Upper lobe of left lung (tissue), 6 donors: ENCODE measurements around the gene TMA7B. TPM values are rescaled to one million over a fixed set of nuclear protein-coding genes. Genes with fewer than 3 reads are reported as not detected.

Experiments
- ATAC-seq, 2 donors: fragments of 200-7000 bp; cut with Tn5 transposase; one replicate each; pipeline ENCODE4 v1.9.1; 2022; ENCODE audit warnings: mild to moderate bottlenecking in 2 of 2, moderate library complexity in 2 of 2; ENCODE audit not compliant: low FRiP score in 2 of 2
- DNase-seq, 2 donors: peaks; one replicate each; pipeline ENCODE4 v3.0.0-alpha.2; 2019 to 2020
- H3K27ac ChIP-seq, 4 donors: fragments of 200-600 bp; sonication (generic); one replicate each; pipeline ENCODE4 v1.5.1; 2016 to 2019
- H3K27me3 ChIP-seq, 4 donors: fragments of 200-600 bp; sonication (generic); one replicate each; pipeline ENCODE4 v1.5.1; 2017 to 2019
- H3K36me3 ChIP-seq, 4 donors: fragments of 200-600 bp; sonication (generic); one replicate each; pipeline ENCODE4 v1.5.1; 2016 to 2019
- H3K4me1 ChIP-seq, 4 donors: fragments of 200-600 bp; sonication (generic); one replicate each; pipeline ENCODE4 v1.5.1; 2018 to 2019
- H3K4me3 ChIP-seq, 4 donors: fragments of 200-600 bp; sonication (generic); one replicate each; pipeline ENCODE4 v1.5.1; 2017 to 2019; ENCODE audit warnings: mild to moderate bottlenecking in 2 of 4, moderate library complexity in 1 of 4
- H3K9me3 ChIP-seq, 4 donors: fragments of 200-600 bp; sonication (generic); one replicate each; pipeline ENCODE4 v1.5.1; 2018 to 2019
- CTCF ChIP-seq, 6 experiments: fragments of 450-650 bp in 4 of 6; fragments of 200-600 bp in 2 of 6; sonication (generic) in 2 of 6; IDR thresholded peaks; one replicate each; pipeline ENCODE4 v1.5.1; 2016 to 2019; ENCODE audit warnings: antibody characterized with exemption in 6 of 6
- EP300 ChIP-seq, 4 donors: sonication (generic); formaldehyde crosslinking; IDR thresholded peaks; one replicate each; pipeline ENCODE4 v1.5.1; 2017; ENCODE audit warnings: antibody characterized with exemption in 4 of 4, control low read depth in 2 of 4
- POLR2A ChIP-seq, 4 donors: fragments of 450-650 bp; IDR thresholded peaks; one replicate each; pipeline ENCODE4 v1.5.1; 2016 to 2017; ENCODE audit warnings: antibody characterized with exemption in 4 of 4, mild to moderate bottlenecking in 2 of 4
- POLR2AphosphoS5 ChIP-seq, 2 donors: sonication (generic); formaldehyde crosslinking; IDR thresholded peaks; one replicate each; pipeline ENCODE4 v1.5.1; 2017; ENCODE audit warnings: antibody characterized with exemption in 2 of 2
- WGBS, 2 donors: methylation state at CpG; one replicate each; pipeline ENCODE4 v1.1.5; 2017 to 2018; 5-methylcytosine and 5-hydroxymethylcytosine counted together
- total RNA-seq, 6 donors: library from RNA; depleted of rRNA in 4 of 6; stranded (reverse); fragments of >200 nt in 4 of 6; gene quantifications; one replicate each; pipeline versions ENCODE4 v1.1.0 to v1.2.1, GENCODE V29; 2016 to 2021
- donor health status: DM: no; HTN: no; CAD: no; lungs with moderate emphysema.
- donor health status: DM: no; HTN: yes; CAD: no; lungs with severe emphysema.

Gene TMA7B
- total RNA-seq: 1 to 10 TPM in 2 of 6 donors, under 1 TPM in 3, not detected in 1; 0.24 to 2.3 (median 0.76) TPM

GRCh38 chr22:39959640-39960447 lies at the start of gene TMA7B:
Gene TMA7B (plus strand): TSS chr22:39960397. CDS start chr22:39964375, 3,978 bp downstream.
- ATAC-seq: peak; percentile 39 to 44
- TF ChIP-seq CTCF (IDR thresholded peaks at IDR 0.05): peak in 2 of 6 experiments; percentile 21 to 36
- TF ChIP-seq POLR2A (IDR thresholded peaks at IDR 0.05): no peak
- DNase-seq: peak; percentile 27 to 57
- H3K4me1 ChIP-seq: peaks cover 0 to 9% (median 8%) of the 10 kb centered on the region in 4 donors
- H3K9me3 ChIP-seq: no peaks in the 10 kb centered on the region
- H3K4me3 ChIP-seq: no peak within 1 kb of the TSS
- no peaks in the 10 kb centered on the region for H3K27me3 ChIP-seq
- no peaks in the 10 kb centered on the region for H3K36me3 ChIP-seq
- WGBS, 2 donors: 73 to 76% methylated on average over 14 of the region's 14 CpGs
- peak within 1 kb of the TSS in 3 of 4 donors; percentile 51 to 73 (median 61) for H3K27ac ChIP-seq

- ATAC-seq: no peak
- peaks cover 0 to 3% (median 0%) of the 10 kb centered on the region in 4 donors for H3K27me3 ChIP-seq
- WGBS, 2 donors: 69 to 73% methylated on average over 9 of the region's 9 CpGs
- no peaks in the 10 kb centered on the region for H3K9me3 ChIP-seq
- H3K36me3 ChIP-seq: no peaks in the 10 kb centered on the region
- H3K4me3 ChIP-seq: no peak overlapping the region
- peaks cover 0 to 6% (median 0%) of the 10 kb centered on the region in 4 donors for H3K4me1 ChIP-seq
- no peak for DNase-seq
- TF ChIP-seq CTCF (IDR thresholded peaks at IDR 0.05) (no peak), POLR2A (IDR thresholded peaks at IDR 0.05) (no peak), POLR2AphosphoS5 (IDR thresholded peaks at IDR 0.05) (no peak), EP300 (IDR thresholded peaks at IDR 0.05) (no peak)
- no peak overlapping the region for H3K27ac ChIP-seq
Measured at GRCh38 chr22:39910876-39911613, 49.2 kb upstream of the TMA7B start.

GRCh38 chr22:39913321-39913720 lies 46.9 kb upstream of the TMA7B start:
- Histone ChIP-seq H3K4me1 (peaks cover 3 to 25% (median 14%) of the 10 kb centered on the region in 4 donors), H3K36me3 (no peaks in the 10 kb centered on the region), H3K27ac (no peak overlapping the region), H3K27me3 (peaks cover 0 to 3% (median 0%) of the 10 kb centered on the region in 4 donors), H3K9me3 (no peaks in the 10 kb centered on the region), H3K4me3 (no peak overlapping the region)
- ATAC-seq: no peak
- DNase-seq: no peak
- 83 to 84% methylated on average over 5 of the region's 5 CpGs for WGBS, 2 donors
- no peak for TF ChIP-seq POLR2A (IDR thresholded peaks at IDR 0.05)
- no peak for TF ChIP-seq POLR2AphosphoS5 (IDR thresholded peaks at IDR 0.05)
- TF ChIP-seq CTCF (IDR thresholded peaks at IDR 0.05): no peak
- TF ChIP-seq EP300 (IDR thresholded peaks at IDR 0.05): no peak

- DNase-seq (no peak), ATAC-seq (no peak)
- 62 to 74% methylated on average over 2 of the region's 2 CpGs for WGBS, 2 donors
- Histone ChIP-seq H3K9me3 (no peaks in the 10 kb centered on the region), H3K4me1 (peaks cover 3 to 27% (median 14%) of the 10 kb centered on the region in 4 donors), H3K4me3 (no peak overlapping the region), H3K27me3 (peaks cover 0 to 3% (median 0%) of the 10 kb centered on the region in 4 donors), H3K27ac (no peak overlapping the region), H3K36me3 (no peaks in the 10 kb centered on the region)
- TF ChIP-seq CTCF (IDR thresholded peaks at IDR 0.05): no peak
- no peak for TF ChIP-seq POLR2AphosphoS5 (IDR thresholded peaks at IDR 0.05)
Measured at GRCh38 chr22:39913886-39914285, 46.3 kb upstream of the TMA7B start.
